Hepatocyte (in vitro differentiated cells): ENCODE measurements around the gene SLC30A4. TPM values are rescaled to one million over a fixed set of nuclear protein-coding genes. Genes with fewer than 3 reads are reported as not detected.

ENCODE experiments used
- DNase-seq: peaks from one replicate; pipeline ENCODE4 v3.0.0-alpha.2; 2016; ENCODE audit warnings: low spot score
- H2AFZ ChIP-seq: fragments of 200-600 bp; sonication (generic); 2 replicates; pipeline ENCODE4 v1.6.0; 2016; ENCODE audit warnings: antibody characterized with exemption, mild to moderate bottlenecking
- H3K27ac ChIP-seq: fragments of 200-600 bp; sonication (generic); 2 replicates; pipeline ENCODE4 v1.5.1; 2016; ENCODE audit warnings: mild to moderate bottlenecking
- H3K27me3 ChIP-seq: fragments of 200-600 bp; sonication (generic); 2 replicates; pipeline ENCODE4 v1.6.1; 2016
- H3K36me3 ChIP-seq: fragments of 200-600 bp; sonication (generic); replicated peaks from 2 replicates; pipeline ENCODE4 v1.5.1; 2016; ENCODE audit warnings: low read depth; ENCODE audit not compliant: insufficient read depth
- H3K4me1 ChIP-seq: fragments of 200-600 bp; sonication (generic); 2 replicates; pipeline ENCODE4 v1.5.1; 2016; ENCODE audit warnings: mild to moderate bottlenecking, moderate library complexity; ENCODE audit not compliant: insufficient read depth
- H3K4me2 ChIP-seq: fragments of 200-600 bp; sonication (generic); 2 replicates; pipeline ENCODE4 v1.6.0; 2016
- H3K4me3 ChIP-seq: fragments of 200-600 bp; sonication (generic); 2 replicates; pipeline ENCODE4 v1.5.1; 2016; ENCODE audit warnings: mild to moderate bottlenecking
- H3K79me2 ChIP-seq: fragments of 200-600 bp; sonication (generic); 2 replicates; pipeline ENCODE4 v1.6.0; 2017; ENCODE audit warnings: mild to moderate bottlenecking
- H3K9me2 ChIP-seq: fragments of 200-600 bp; sonication (generic); replicated peaks from 2 replicates; pipeline ENCODE4 v1.6.0; 2017; ENCODE audit warnings: mild to moderate bottlenecking; ENCODE audit not compliant: insufficient read depth
- H3K9me3 ChIP-seq: fragments of 200-600 bp; sonication (generic); 2 replicates; pipeline ENCODE4 v1.5.1; 2016; ENCODE audit warnings: low read depth, mild to moderate bottlenecking
- H4K20me1 ChIP-seq: fragments of 200-600 bp; sonication (generic); 2 replicates; pipeline ENCODE4 v1.6.0; 2016; ENCODE audit warnings: mild to moderate bottlenecking; ENCODE audit not compliant: insufficient read depth, poor library complexity, severe bottlenecking
- EZH2 ChIP-seq: fragments of 200-600 bp; sonication (generic); IDR thresholded peaks from 2 replicates; pipeline ENCODE4 v1.6.1; 2016; ENCODE audit warnings: antibody characterized with exemption, mild to moderate bottlenecking, borderline replicate concordance
- EZH2phosphoT487 ChIP-seq: fragments of 200-600 bp; sonication (generic); IDR thresholded peaks from one replicate; pipeline ENCODE4 v1.6.1; 2018; ENCODE audit warnings: antibody characterized with exemption, mild to moderate bottlenecking, low read depth, moderate library complexity; ENCODE audit not compliant: unreplicated experiment, severe bottlenecking
- WGBS: methylation state at CpG from one replicate; pipeline ENCODE4 v1.1.6; 2016; ENCODE audit warnings: low lambda C conversion rate; ENCODE audit errors: missing lambda C conversion rate; 5-methylcytosine and 5-hydroxymethylcytosine counted together
- polyA plus RNA-seq: library from polyadenylated mRNA; unstranded; fragments of >200 nt; fragmentation: Nextera tagmentation; extraction: Ambion mirVana; gene quantifications from 2 replicates; pipeline ENCODE4 v1.2.1, GENCODE V29; 2016
- total RNA-seq: library from RNA; depleted of rRNA; stranded (reverse); fragments of >200 nt; gene quantifications from 2 replicates; pipeline ENCODE4 v1.2.3, GENCODE V29; 2014
- TF ChIP-seq, protein P1 (sequence below): fragments of 200-600 bp; sonication (generic); IDR thresholded peaks from 2 replicates; pipeline ENCODE4 v1.5.1; 2016; ENCODE audit warnings: antibody characterized with exemption, mild to moderate bottlenecking; ENCODE audit not compliant: poor library complexity

Gene SLC30A4
- total and polyA plus RNA-seq, 2 experiments from 2014 or later, result 2.9 to 4.1 TPM

- Histone ChIP-seq H3K9me2 (no peaks in the 10 kb centered on the region), H3K4me3 (no peak overlapping the region), H4K20me1 (no peaks in the 10 kb centered on the region), H2AFZ (no peak overlapping the region), H3K4me2 (no peak overlapping the region), H3K4me1 (no peaks in the 10 kb centered on the region), H3K79me2 (no peaks in the 10 kb centered on the region), H3K27ac (no peak overlapping the region), H3K9me3 (no peaks in the 10 kb centered on the region), H3K27me3 (no peaks in the 10 kb centered on the region), H3K36me3 (no peaks in the 10 kb centered on the region)
- DNase-seq, result no peak
- 74% methylated on average over 3 of the region's 3 CpGs for WGBS
- no peak for TF ChIP-seq EZH2phosphoT487
- TF ChIP-seq EZH2, result no peak
- TF ChIP-seq, protein P1, sequence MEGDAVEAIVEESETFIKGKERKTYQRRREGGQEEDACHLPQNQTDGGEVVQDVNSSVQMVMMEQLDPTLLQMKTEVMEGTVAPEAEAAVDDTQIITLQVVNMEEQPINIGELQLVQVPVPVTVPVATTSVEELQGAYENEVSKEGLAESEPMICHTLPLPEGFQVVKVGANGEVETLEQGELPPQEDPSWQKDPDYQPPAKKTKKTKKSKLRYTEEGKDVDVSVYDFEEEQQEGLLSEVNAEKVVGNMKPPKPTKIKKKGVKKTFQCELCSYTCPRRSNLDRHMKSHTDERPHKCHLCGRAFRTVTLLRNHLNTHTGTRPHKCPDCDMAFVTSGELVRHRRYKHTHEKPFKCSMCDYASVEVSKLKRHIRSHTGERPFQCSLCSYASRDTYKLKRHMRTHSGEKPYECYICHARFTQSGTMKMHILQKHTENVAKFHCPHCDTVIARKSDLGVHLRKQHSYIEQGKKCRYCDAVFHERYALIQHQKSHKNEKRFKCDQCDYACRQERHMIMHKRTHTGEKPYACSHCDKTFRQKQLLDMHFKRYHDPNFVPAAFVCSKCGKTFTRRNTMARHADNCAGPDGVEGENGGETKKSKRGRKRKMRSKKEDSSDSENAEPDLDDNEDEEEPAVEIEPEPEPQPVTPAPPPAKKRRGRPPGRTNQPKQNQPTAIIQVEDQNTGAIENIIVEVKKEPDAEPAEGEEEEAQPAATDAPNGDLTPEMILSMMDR, result no peak
Observed at GRCh38 chr15:45495588-45495987, 27.0 kb downstream of the SLC30A4 start.

- TF ChIP-seq, protein P1, result no peak
- TF ChIP-seq EZH2, result no peak
- TF ChIP-seq EZH2phosphoT487, result no peak
- no peaks in the 10 kb centered on the region for H3K27me3 ChIP-seq
- no peak overlapping the region for H2AFZ ChIP-seq
- DNase-seq, result no peak
- no peaks in the 10 kb centered on the region for H3K9me2 ChIP-seq
- H3K9me3 ChIP-seq, result no peaks in the 10 kb centered on the region
- no peak overlapping the region for H3K4me2 ChIP-seq
- 77% methylated on average over 1 of the region's 1 CpG for WGBS
- H3K27ac ChIP-seq, result no peak overlapping the region
- H3K36me3 ChIP-seq, result no peaks in the 10 kb centered on the region
- no peak overlapping the region for H3K4me3 ChIP-seq
- H3K4me1 ChIP-seq, result no peaks in the 10 kb centered on the region
- H4K20me1 ChIP-seq, result no peaks in the 10 kb centered on the region
- no peaks in the 10 kb centered on the region for H3K79me2 ChIP-seq
Observed at GRCh38 chr15:45489690-45490238, 32.8 kb downstream of the SLC30A4 start.

- H3K36me3 ChIP-seq, result no peaks in the 10 kb centered on the region
- no peak for DNase-seq
- WGBS, result 90% methylated on average over 1 of the region's 1 CpG
Observed at GRCh38 chr15:45486317-45486716, 36.2 kb downstream of the SLC30A4 start.

More at GRCh38 chr15:45486317-45486716, 36.2 kb downstream of the SLC30A4 start:
- H2AFZ ChIP-seq, result no peak overlapping the region
- H3K9me3 ChIP-seq, result no peaks in the 10 kb centered on the region
- no peak overlapping the region for H3K4me2 ChIP-seq
- no peaks in the 10 kb centered on the region for H4K20me1 ChIP-seq
- no peaks in the 10 kb centered on the region for H3K27me3 ChIP-seq
- TF ChIP-seq, protein P1, result no peak
- TF ChIP-seq EZH2 (no peak), EZH2phosphoT487 (no peak)
- H3K4me3 ChIP-seq, result no peak overlapping the region
- no peak overlapping the region for H3K27ac ChIP-seq
- no peaks in the 10 kb centered on the region for H3K9me2 ChIP-seq
- H3K4me1 ChIP-seq, result no peaks in the 10 kb centered on the region
- no peaks in the 10 kb centered on the region for H3K79me2 ChIP-seq
